Measurements from ENCODE around the gene GALNT16. TPM values are rescaled to one million over a fixed set of nuclear protein-coding genes. Genes with fewer than 3 reads are reported as not detected.

Gene GALNT16
- total RNA-seq, 4 donors from 2014 or later, result 0.72 to 8.2 (median 2.9) TPM

GRCh38 chr14:69299286-69300035 lies 39.5 kb downstream of the GALNT16 start:
- TF ChIP-seq POLR2A (IDR thresholded peaks at IDR 0.05), result no peak
- TF ChIP-seq, protein P1, sequence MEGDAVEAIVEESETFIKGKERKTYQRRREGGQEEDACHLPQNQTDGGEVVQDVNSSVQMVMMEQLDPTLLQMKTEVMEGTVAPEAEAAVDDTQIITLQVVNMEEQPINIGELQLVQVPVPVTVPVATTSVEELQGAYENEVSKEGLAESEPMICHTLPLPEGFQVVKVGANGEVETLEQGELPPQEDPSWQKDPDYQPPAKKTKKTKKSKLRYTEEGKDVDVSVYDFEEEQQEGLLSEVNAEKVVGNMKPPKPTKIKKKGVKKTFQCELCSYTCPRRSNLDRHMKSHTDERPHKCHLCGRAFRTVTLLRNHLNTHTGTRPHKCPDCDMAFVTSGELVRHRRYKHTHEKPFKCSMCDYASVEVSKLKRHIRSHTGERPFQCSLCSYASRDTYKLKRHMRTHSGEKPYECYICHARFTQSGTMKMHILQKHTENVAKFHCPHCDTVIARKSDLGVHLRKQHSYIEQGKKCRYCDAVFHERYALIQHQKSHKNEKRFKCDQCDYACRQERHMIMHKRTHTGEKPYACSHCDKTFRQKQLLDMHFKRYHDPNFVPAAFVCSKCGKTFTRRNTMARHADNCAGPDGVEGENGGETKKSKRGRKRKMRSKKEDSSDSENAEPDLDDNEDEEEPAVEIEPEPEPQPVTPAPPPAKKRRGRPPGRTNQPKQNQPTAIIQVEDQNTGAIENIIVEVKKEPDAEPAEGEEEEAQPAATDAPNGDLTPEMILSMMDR (IDR thresholded peaks at IDR 0.05), result no peak
- 85 to 91% methylated on average over 11 of the region's 11 CpGs for WGBS, 2 donors
- intact Hi-C loops (cut with DNase I; ENCODE audit: low total_unique reads), result no loop called here
- peak in 1 of 2 donors; percentile 70 for DNase-seq (ENCODE audit: low spot score in 2 of 2)
- no peak overlapping the region for H3K4me3 ChIP-seq (ENCODE audit: low read depth, poor library complexity, severe bottlenecking)

DNA sequence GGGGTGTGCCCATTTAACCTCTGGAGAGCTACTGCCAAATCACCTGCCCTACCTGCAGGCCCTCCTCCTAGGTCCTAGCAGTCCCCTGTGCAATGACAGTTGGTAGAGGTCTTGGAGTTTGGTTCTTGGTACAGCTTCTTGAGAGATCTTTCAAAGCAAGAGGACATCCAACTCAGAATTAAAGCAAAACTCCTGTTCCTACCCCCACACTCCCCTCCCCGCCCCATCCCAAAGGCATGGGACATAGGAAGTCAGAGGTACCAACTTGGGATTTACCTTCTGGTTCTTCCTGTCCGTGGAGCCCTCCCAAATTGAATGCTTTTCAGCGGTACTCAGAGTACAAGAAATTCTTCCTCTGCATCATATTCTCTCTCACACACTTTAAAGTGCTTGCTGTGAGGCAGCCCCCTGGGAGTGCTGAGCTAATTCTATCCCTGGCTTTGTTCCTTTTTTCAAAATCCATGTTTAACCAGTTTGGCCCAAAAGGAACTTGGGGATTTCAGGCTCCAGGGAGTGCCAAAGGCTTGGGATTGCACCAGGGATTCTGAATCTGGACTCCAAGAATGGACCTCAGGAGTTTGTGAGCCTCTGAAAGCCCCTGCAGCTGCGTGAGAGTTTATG lies 40.8 kb downstream of the GALNT16 start:
- H3K4me3 ChIP-seq (ENCODE audit: low read depth, poor library complexity, severe bottlenecking), result no peak overlapping the region
- TF ChIP-seq, protein P1 (IDR thresholded peaks at IDR 0.05), result no peak
- no peak for TF ChIP-seq POLR2A (IDR thresholded peaks at IDR 0.05)
- peak in 1 of 2 donors; percentile 68 for DNase-seq (ENCODE audit: low spot score in 2 of 2)
- intact Hi-C loops (cut with DNase I; ENCODE audit: low total_unique reads), result no loop called here
- 44 to 53% methylated on average over 4 of the region's 4 CpGs for WGBS, 2 donors

DNA sequence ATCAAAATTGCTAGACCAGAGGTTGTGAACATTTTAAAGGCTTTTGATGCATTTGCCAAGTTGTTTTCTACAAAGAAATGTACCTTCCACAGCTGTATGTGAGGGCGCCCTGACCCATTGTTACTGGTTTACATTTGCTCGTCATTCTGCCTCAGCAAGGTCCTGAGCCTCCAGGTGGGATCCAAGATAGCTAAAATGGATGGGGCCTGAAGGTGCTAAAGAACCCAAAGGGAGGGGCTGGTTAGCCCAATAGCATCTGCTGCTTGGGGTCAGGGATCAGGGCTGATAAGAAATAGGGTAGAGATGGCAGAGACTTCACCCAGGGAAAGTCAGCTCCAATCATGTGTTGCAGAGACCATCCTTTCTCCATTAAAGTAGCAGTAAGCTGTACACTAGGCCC lies 43.1 kb downstream of the GALNT16 start:
- TF ChIP-seq, protein P1 (IDR thresholded peaks at IDR 0.05), result no peak
- no peak for TF ChIP-seq POLR2A (IDR thresholded peaks at IDR 0.05)
- intact Hi-C loops (cut with DNase I; ENCODE audit: low total_unique reads), result no loop called here
- H3K4me3 ChIP-seq (ENCODE audit: low read depth, poor library complexity, severe bottlenecking), result no peak overlapping the region
- peak in 1 of 2 donors; percentile 46 for DNase-seq (ENCODE audit: low spot score in 2 of 2)
- WGBS, 2 donors, result 82 to 95% methylated on average over 2 of the region's 2 CpGs

DNA sequence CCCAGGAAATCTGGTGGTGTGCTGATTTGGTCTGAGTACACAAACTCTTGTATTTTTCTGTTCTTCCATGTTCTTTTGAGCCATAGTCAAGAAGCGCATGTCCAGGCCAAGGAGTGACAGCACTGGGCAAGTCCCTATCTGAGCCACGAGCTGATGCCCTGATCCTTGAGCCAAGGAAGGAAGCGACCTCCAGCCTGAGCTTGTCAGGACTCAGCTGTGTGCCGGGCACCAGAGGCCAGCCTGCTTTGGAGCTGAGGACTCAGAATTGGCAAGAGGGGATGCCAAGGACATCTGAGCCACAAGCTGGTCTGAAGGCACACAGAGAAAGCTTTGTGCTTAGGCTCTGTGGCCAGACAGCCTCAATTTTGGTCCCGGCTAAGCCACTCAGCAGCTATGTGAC lies 52.6 kb downstream of the GALNT16 start:
- intact Hi-C loops (cut with DNase I; ENCODE audit: low total_unique reads), result no loop called here
- peak in 1 of 2 donors; percentile 57 for DNase-seq (ENCODE audit: low spot score in 2 of 2)
- TF ChIP-seq, protein P1 (IDR thresholded peaks at IDR 0.05), result no peak
- no peak for TF ChIP-seq POLR2A (IDR thresholded peaks at IDR 0.05)
- no peak overlapping the region for H3K4me3 ChIP-seq (ENCODE audit: low read depth, poor library complexity, severe bottlenecking)
- 59 to 72% methylated on average over 5 of the region's 5 CpGs for WGBS, 2 donors

- no peak overlapping the region for H3K4me3 ChIP-seq (ENCODE audit: low read depth, poor library complexity, severe bottlenecking)
- DNase-seq (ENCODE audit: low spot score in 2 of 2), result peak in 1 of 2 donors; percentile 48
- intact Hi-C loops (cut with DNase I; ENCODE audit: low total_unique reads), result no loop called here
- no peak for TF ChIP-seq POLR2A (IDR thresholded peaks at IDR 0.05)
- TF ChIP-seq, protein P1 (IDR thresholded peaks at IDR 0.05), result no peak
- 85 to 95% methylated on average over 6 of the region's 6 CpGs for WGBS, 2 donors
Observed at GRCh38 chr14:69313176-69313575, 53.2 kb downstream of the GALNT16 start.
